ENCODE results near the gene MTERF4. TPM values are rescaled to one million over a fixed set of nuclear protein-coding genes. Genes with fewer than 3 reads are reported as not detected.

MTERF4 gene
- total and polyA plus RNA-seq, 2 of the 8 experiments (the other 6 are each of a cell fraction or from before 2014, with no cell fraction given): 25.9 to 28.5 TPM

GRCh38 chr2:241148891-241149674 is 47.0 kb upstream of the MTERF4 start, which contains the start of gene PASK (continued):
- TF ChIP-seq YY1 (IDR thresholded peaks at IDR 0.05; ENCODE audit: low read depth, low read length) (peak; percentile 48; the same call in 1 of the 2 replicates), PHF8 (conservative IDR thresholded peaks at IDR 0.05; ENCODE audit: low read depth, low read length) (no peak; the same call in none of the 2 replicates), NRF1 (IDR thresholded peaks at IDR 0.05; ENCODE audit: low read depth, low read length) (no peak), EGR1 (IDR thresholded peaks at IDR 0.05; ENCODE audit: borderline replicate concordance, low read depth, low read length) (no peak), RXRA (IDR thresholded peaks at IDR 0.05; ENCODE audit: insufficient read depth, low read depth, low read length) (no peak), KDM4A (IDR thresholded peaks at IDR 0.05; ENCODE audit: low read depth, low read length, severe bottlenecking) (peak; percentile 99), POLR2AphosphoS5 (IDR thresholded peaks at IDR 0.05; ENCODE audit: low read depth, low read length) (0 out of 2 replicates have a peak, but pooled peaks have one; percentile 29), TEAD4 (IDR thresholded peaks at IDR 0.05; ENCODE audit: low read depth, low read length) (no peak), CHD2 (IDR thresholded peaks at IDR 0.05; ENCODE audit: low read length) (peak; percentile 88), SP1 (IDR thresholded peaks at IDR 0.05; ENCODE audit: low read depth, low read length) (peak; percentile 95), GTF2F1 (IDR thresholded peaks at IDR 0.05; ENCODE audit: borderline replicate concordance, low read depth, low read length) (no peak), SIN3A (conservative IDR thresholded peaks at IDR 0.05 in 1 of 2, IDR thresholded peaks at IDR 0.05 in 1 of 2; ENCODE audit: low read depth in 1 of 2, low read length in 2 of 2) (peak; percentile 84; a peak in 3 of 4 replicates), TBP (IDR thresholded peaks at IDR 0.05; ENCODE audit: low read depth, low read length) (peak; percentile 31; the same call in 1 of the 2 replicates), ATF3 (IDR thresholded peaks at IDR 0.05; ENCODE audit: insufficient read depth, low read depth, low read length) (no peak), POLR2A (IDR thresholded peaks at IDR 0.05; ENCODE audit: control extremely low read depth in 1 of 2, low read depth in 2 of 2, low read length in 2 of 2) (peak in 1 of 2 experiments; percentile 64; a peak in 2 of 3 replicates), HDAC6 (IDR thresholded peaks at IDR 0.05; ENCODE audit: low read depth, low read length) (no peak), CEBPB (IDR thresholded peaks at IDR 0.05; ENCODE audit: low read depth, low read length) (no peak), SAP30 (IDR thresholded peaks at IDR 0.05; ENCODE audit: insufficient read depth, insufficient replicate concordance, low read length) (peak; percentile 64), BRCA1 (IDR thresholded peaks at IDR 0.05; ENCODE audit: low read depth, low read length) (no peak), RFX5 (IDR thresholded peaks at IDR 0.05; ENCODE audit: borderline replicate concordance, low read depth, low read length) (no peak), KDM5A (IDR thresholded peaks at IDR 0.05; ENCODE audit: low read length) (no peak), POU5F1 (IDR thresholded peaks at IDR 0.05; ENCODE audit: low read depth, low read length) (no peak), HDAC2 (IDR thresholded peaks at IDR 0.05; ENCODE audit: borderline replicate concordance in 1 of 2, low read depth in 2 of 2, low read length in 2 of 2) (no peak), BACH1 (IDR thresholded peaks at IDR 0.05; ENCODE audit: low read length) (no peak)

Measured in H1 (cell line).